Ecto neural progenitor cell (in vitro differentiated cells): ENCODE measurements around the gene TGM6.
A peak's percentile ranks its signal among the peaks of the same experiment; 100 is the strongest.

Source experiments
- DNase-seq: peaks from one replicate; pipeline ENCODE4 v3.0.0-alpha.2; 2018; ENCODE audit warnings: low spot score

The TGM6 gene

GRCh38 chr20:2455771-2456497 lies 75.2 kb downstream of the TGM6 start:
- DNase-seq, result no peak

GRCh38 chr20:2458919-2459499 lies 78.3 kb downstream of the TGM6 start:
- no peak for DNase-seq

- DNase-seq, result no peak
Measured at GRCh38 chr20:2459981-2460751, 79.5 kb downstream of the TGM6 start.

GRCh38 chr20:2460752-2461424 lies 80.2 kb downstream of the TGM6 start:
- DNase-seq, result no peak

- DNase-seq, result no peak
Measured at GRCh38 chr20:2462484-2462883, 81.8 kb downstream of the TGM6 start.

- no peak for DNase-seq
Measured at GRCh38 chr20:2463616-2464365, 83.1 kb downstream of the TGM6 start.

GRCh38 chr20:2465100-2465499 lies 84.4 kb downstream of the TGM6 start:
- no peak for DNase-seq

GRCh38 chr20:2467412-2467811 lies 86.7 kb downstream of the TGM6 start:
- no peak for DNase-seq

- DNase-seq, result no peak
Measured at GRCh38 chr20:2468581-2469407, 88.1 kb downstream of the TGM6 start.

- DNase-seq, result no peak
Measured at GRCh38 chr20:2469991-2470422, 89.3 kb downstream of the TGM6 start.

- peak; percentile 96 for DNase-seq
Measured at GRCh38 chr20:2470423-2471193, 89.9 kb downstream of the TGM6 start, which contains the start of gene SNRPB. TSS of gene SNRPB (minus strand) at chr20:2470789. CDS start at chr20:2470690, 99 bp downstream.

- no peak for DNase-seq
Measured at GRCh38 chr20:2473516-2473915, 92.8 kb downstream of the TGM6 start.

- no peak for DNase-seq
Measured at GRCh38 chr20:2475850-2476741, 95.4 kb downstream of the TGM6 start.

- DNase-seq, result no peak
Measured at GRCh38 chr20:2476742-2477615, 96.3 kb downstream of the TGM6 start.

GRCh38 chr20:2480381-2480780 lies 99.7 kb downstream of the TGM6 start:
- DNase-seq, result no peak
